Lung (tissue), 12 donors: ENCODE data around the gene OTOP1. TPM values are rescaled to one million over a fixed set of nuclear protein-coding genes. Genes with fewer than 3 reads are reported as not detected.

Experiments used
- ATAC-seq: fragments of 200-7000 bp; cut with Tn5 transposase; one replicate; pipeline ENCODE4 v1.9.1; 2020; ENCODE audit warnings: moderate number of reproducible peaks; ENCODE audit not compliant: insufficient read depth, low FRiP score
- DNase-seq, 3 donors: peaks; one replicate each; pipeline ENCODE4 v3.0.0-alpha.2; 2013 to 2017
- H3K27ac ChIP-seq, 2 donors: one replicate each; pipeline ENCODE4 v1.5.1; 2013; ENCODE audit warnings: mild to moderate bottlenecking in 2 of 2, moderate library complexity in 2 of 2, control low read depth in 1 of 2, inconsistent platforms in 1 of 2, low read depth in 1 of 2, low read length in 1 of 2
- H3K27me3 ChIP-seq, 3 donors: one replicate each; pipeline ENCODE4 v1.5.1; 2013; ENCODE audit warnings: low read length in 2 of 3; ENCODE audit not compliant: control insufficient read depth in 3 of 3, insufficient read depth in 3 of 3
- H3K36me3 ChIP-seq, 4 donors: one replicate each; pipeline ENCODE4 v1.5.1; 2013; ENCODE audit warnings: low read length in 4 of 4, mild to moderate bottlenecking in 1 of 4, moderate library complexity in 1 of 4; ENCODE audit not compliant: control insufficient read depth in 4 of 4, insufficient read depth in 4 of 4
- H3K4me1 ChIP-seq, 5 donors: one replicate each; pipeline ENCODE4 v1.5.1; 2013; ENCODE audit warnings: low read length in 5 of 5, mild to moderate bottlenecking in 2 of 5, moderate library complexity in 1 of 5; ENCODE audit not compliant: control insufficient read depth in 5 of 5, insufficient read depth in 5 of 5
- H3K4me3 ChIP-seq: one replicate; pipeline ENCODE4 v1.5.1; 2013; ENCODE audit warnings: mild to moderate bottlenecking, control low read depth, moderate library complexity
- H3K9ac ChIP-seq, 2 donors: one replicate each; pipeline ENCODE4 v1.5.1; 2013; ENCODE audit warnings: low read length in 2 of 2, control low read depth in 1 of 2; ENCODE audit not compliant: insufficient read depth in 1 of 2
- H3K9me3 ChIP-seq, 4 donors: one replicate each; pipeline ENCODE4 v1.5.1; 2013; ENCODE audit warnings: low read length in 3 of 4, mild to moderate bottlenecking in 1 of 4, moderate library complexity in 1 of 4; ENCODE audit not compliant: control insufficient read depth in 4 of 4, insufficient read depth in 3 of 4
- CTCF ChIP-seq: IDR thresholded peaks from 2 replicates; pipeline ENCODE4 v1.5.1; 2012; ENCODE audit warnings: mild to moderate bottlenecking; ENCODE audit errors: control extremely low read depth, extremely low read depth
- WGBS, 2 donors: extraction: QIAGEN DNeasy Blood & Tissue Kit; methylation state at CpG; one replicate each; pipeline ENCODE4 v1.1.7; 2013; 5-methylcytosine and 5-hydroxymethylcytosine counted together
- polyA plus RNA-seq, 2 donors: library from polyadenylated mRNA; stranded (reverse); fragments of 200-250 nt; gene quantifications; one replicate each; pipeline ENCODE4 v1.2.1, GENCODE V29; 2013
- total RNA-seq, 2 donors: library from RNA; depleted of rRNA in 1 of 2; stranded (reverse); fragments of >200 nt in 1 of 2; gene quantifications; one replicate each; pipeline ENCODE4 v1.2.1, GENCODE V29; 2014 to 2021
- donor health status: control.
- donor health status: control.
- donor health status: Bipolar disorder and iron deficiency.
- donor health status: healthy.
- donor health status: DM: yes; HTN: yes; CAD: no.

OTOP1 gene
- total and polyA plus RNA-seq, 4 donors, result not detected

GRCh38 chr4:4248885-4249203 is 22.1 kb upstream of the OTOP1 start:
- DNase-seq (no peak), ATAC-seq (no peak)
- 25 to 33% methylated on average over 10 of the region's 10 CpGs for WGBS, 2 donors
- peak overlapping the region; percentile 97 to 99 for H3K27ac ChIP-seq
- H3K9me3 ChIP-seq, result no peaks in the 10 kb centered on the region
- H3K36me3 ChIP-seq, result peaks cover 7 to 15% (median 12%) of the 10 kb centered on the region in 4 donors
- H3K4me1 ChIP-seq, result peaks cover 4 to 15% (median 6%) of the 10 kb centered on the region in 5 donors
- H3K4me3 ChIP-seq, result peak overlapping the region; percentile 93
- TF ChIP-seq CTCF, result no peak
- no peaks in the 10 kb centered on the region for H3K27me3 ChIP-seq
- peak overlapping the region; percentile 74 to 85 for H3K9ac ChIP-seq

GRCh38 chr4:4248029-4248884 is 21.5 kb upstream of the OTOP1 start, which contains the start of gene TMEM128:
TMEM128 (minus strand) TSS chr4:4248223; CDS start chr4:4248202, 21 bp downstream.
- no peak for TF ChIP-seq CTCF
- DNase-seq, result peak; percentile 95 to 98 (median 97)
- Histone ChIP-seq H3K9me3 (no peaks in the 10 kb centered on the region), H3K36me3 (peaks cover 12 to 19% (median 15%) of the 10 kb centered on the region in 4 donors), H3K9ac (peak within 1 kb of the TSS; percentile 85), H3K4me1 (peaks cover 4 to 15% (median 6%) of the 10 kb centered on the region in 5 donors), H3K27ac (peak within 1 kb of the TSS; percentile 97 to 99), H3K27me3 (no peaks in the 10 kb centered on the region), H3K4me3 (peak within 1 kb of the TSS; percentile 93)
- ATAC-seq, result peak; percentile 95
- WGBS, 2 donors, result 1% methylated on average over 62 of the region's 62 CpGs

- TF ChIP-seq CTCF, result no peak
- Histone ChIP-seq H3K9me3 (no peaks in the 10 kb centered on the region), H3K4me1 (peaks cover 4 to 15% (median 6%) of the 10 kb centered on the region in 5 donors), H3K4me3 (peak overlapping the region; percentile 93), H3K27ac (peak overlapping the region; percentile 97 to 99), H3K27me3 (no peaks in the 10 kb centered on the region), H3K9ac (peak overlapping the region; percentile 85), H3K36me3 (peaks cover 13 to 19% (median 16%) of the 10 kb centered on the region in 4 donors)
- ATAC-seq (no peak), DNase-seq (peak in 1 of 3 donors; percentile 45)
- WGBS, 2 donors, result 0 to 1% methylated on average over 12 of the region's 12 CpGs
Measured at GRCh38 chr4:4247696-4248028, 20.9 kb upstream of the OTOP1 start.
